Muscle layer of colon (tissue), 2 donors: ENCODE results near the gene PCBP3.
"Not testable (repeated sequence)": the region's sequence is repeated elsewhere in the genome, so short reads cannot be mapped to it uniquely, and the experiment has no call there.

Source experiments
- H3K27ac ChIP-seq: one replicate; pipeline ENCODE4 v1.7.0; 2013; ENCODE audit warnings: low read depth, mild to moderate bottlenecking, low read length, moderate library complexity
- H3K27me3 ChIP-seq, 2 donors: one replicate each; pipeline ENCODE4 v1.7.0; 2013; ENCODE audit warnings: low read length in 2 of 2, mild to moderate bottlenecking in 2 of 2; ENCODE audit not compliant: insufficient read depth in 2 of 2, control insufficient read depth in 1 of 2
- H3K36me3 ChIP-seq: one replicate; pipeline ENCODE4 v1.7.0; 2013; ENCODE audit warnings: mild to moderate bottlenecking, low read length; ENCODE audit not compliant: insufficient read depth
- H3K4me1 ChIP-seq: one replicate; pipeline ENCODE4 v1.7.0; 2013; ENCODE audit warnings: mild to moderate bottlenecking, low read length; ENCODE audit not compliant: insufficient read depth
- H3K4me3 ChIP-seq, 2 donors: one replicate each; pipeline ENCODE4 v1.7.0; 2013; ENCODE audit warnings: low read length in 2 of 2, low read depth in 1 of 2, mild to moderate bottlenecking in 1 of 2, moderate library complexity in 1 of 2
- H3K9ac ChIP-seq: one replicate; pipeline ENCODE4 v1.7.0; 2013; ENCODE audit warnings: low read length
- H3K9me3 ChIP-seq: one replicate; pipeline ENCODE4 v1.7.0; 2013; ENCODE audit warnings: mild to moderate bottlenecking, low read length
- donor health status: abdominal sarcoma.
- donor health status: Adenocarcinoma of cecum.

PCBP3 gene

GRCh38 chr21:45945066-45945867 lies 301.7 kb downstream of the PCBP3 start:
- Histone ChIP-seq H3K27me3 (no peaks in the 10 kb centered on the region), H3K27ac (no peak overlapping the region), H3K4me1 (peaks cover 5% of the 10 kb centered on the region), H3K4me3 (no peak overlapping the region), H3K9me3 (no peaks in the 10 kb centered on the region), H3K36me3 (no peaks in the 10 kb centered on the region), H3K9ac (no peak overlapping the region)

GRCh38 chr21:45945868-45946210 lies 302.3 kb downstream of the PCBP3 start:
- H3K4me1 ChIP-seq: peaks cover 11% of the 10 kb centered on the region
- no peaks in the 10 kb centered on the region for H3K9me3 ChIP-seq
- H3K36me3 ChIP-seq: no peaks in the 10 kb centered on the region
- H3K4me3 ChIP-seq: no peak overlapping the region
- no peak overlapping the region for H3K27ac ChIP-seq
- no peak overlapping the region for H3K9ac ChIP-seq
- no peaks in the 10 kb centered on the region for H3K27me3 ChIP-seq

- Histone ChIP-seq H3K27ac (no peak overlapping the region), H3K36me3 (no peaks in the 10 kb centered on the region), H3K4me1 (peaks cover 18% of the 10 kb centered on the region), H3K9ac (no peak overlapping the region), H3K27me3 (no peaks in the 10 kb centered on the region), H3K4me3 (no peak overlapping the region), H3K9me3 (no peaks in the 10 kb centered on the region)
Observed at GRCh38 chr21:45947296-45947695, 303.8 kb downstream of the PCBP3 start.

GRCh38 chr21:45947716-45948255 lies 304.3 kb downstream of the PCBP3 start:
- Histone ChIP-seq H3K36me3 (no peaks in the 10 kb centered on the region), H3K4me3 (no peak overlapping the region), H3K9me3 (no peaks in the 10 kb centered on the region), H3K27ac (no peak overlapping the region), H3K9ac (no peak overlapping the region), H3K4me1 (peaks cover 18% of the 10 kb centered on the region), H3K27me3 (no peaks in the 10 kb centered on the region)

- Histone ChIP-seq H3K36me3 (no peaks in the 10 kb centered on the region), H3K4me3 (no peak overlapping the region), H3K4me1 (peaks cover 27% of the 10 kb centered on the region), H3K27me3 (no peaks in the 10 kb centered on the region), H3K9me3 (no peaks in the 10 kb centered on the region), H3K27ac (no peak overlapping the region), H3K9ac (no peak overlapping the region)
Observed at GRCh38 chr21:45948576-45949141, 305.1 kb downstream of the PCBP3 start.

GRCh38 chr21:45949928-45950739 lies 306.6 kb downstream of the PCBP3 start:
- Histone ChIP-seq H3K27ac (peak overlapping the region; percentile 21), H3K36me3 (no peaks in the 10 kb centered on the region), H3K4me1 (peaks cover 36% of the 10 kb centered on the region), H3K9ac (no peak overlapping the region), H3K27me3 (no peaks in the 10 kb centered on the region), H3K4me3 (no peak overlapping the region), H3K9me3 (no peaks in the 10 kb centered on the region)

- Histone ChIP-seq H3K4me3 (no peak overlapping the region), H3K27me3 (no peaks in the 10 kb centered on the region), H3K9me3 (no peaks in the 10 kb centered on the region), H3K36me3 (no peaks in the 10 kb centered on the region), H3K4me1 (peaks cover 36% of the 10 kb centered on the region), H3K27ac (peak overlapping the region; percentile 72), H3K9ac (no peak overlapping the region)
Observed at GRCh38 chr21:45950740-45951515, 307.4 kb downstream of the PCBP3 start.

GRCh38 chr21:45951676-45952075 lies 308.2 kb downstream of the PCBP3 start:
- H3K9ac ChIP-seq: no peak overlapping the region
- H3K4me3 ChIP-seq: no peak overlapping the region
- no peaks in the 10 kb centered on the region for H3K9me3 ChIP-seq
- no peaks in the 10 kb centered on the region for H3K27me3 ChIP-seq
- H3K36me3 ChIP-seq: no peaks in the 10 kb centered on the region
- peak overlapping the region; percentile 72 for H3K27ac ChIP-seq
- H3K4me1 ChIP-seq: peaks cover 36% of the 10 kb centered on the region

GRCh38 chr21:45952527-45952926 lies 309.0 kb downstream of the PCBP3 start:
- not testable (repeated sequence) for H3K9ac ChIP-seq, H3K4me3 ChIP-seq, H3K9me3 ChIP-seq, H3K27me3 ChIP-seq, H3K36me3 ChIP-seq
- peak overlapping the region; percentile 81 for H3K27ac ChIP-seq
- peaks cover 36% of the 10 kb centered on the region for H3K4me1 ChIP-seq

- no peak overlapping the region for H3K4me3 ChIP-seq
- no peaks in the 10 kb centered on the region for H3K36me3 ChIP-seq
- peaks cover 36% of the 10 kb centered on the region for H3K4me1 ChIP-seq
- no peaks in the 10 kb centered on the region for H3K27me3 ChIP-seq
- H3K9ac ChIP-seq: no peak overlapping the region
- H3K27ac ChIP-seq: peak overlapping the region; percentile 81
- H3K9me3 ChIP-seq: no peaks in the 10 kb centered on the region
Observed at GRCh38 chr21:45952974-45953373, 309.4 kb downstream of the PCBP3 start.

- peak overlapping the region; percentile 58 for H3K9ac ChIP-seq
- H3K27ac ChIP-seq: peak overlapping the region; percentile 81
- no peaks in the 10 kb centered on the region for H3K36me3 ChIP-seq
- H3K4me3 ChIP-seq: no peak overlapping the region
- no peaks in the 10 kb centered on the region for H3K27me3 ChIP-seq
- H3K4me1 ChIP-seq: peaks cover 40% of the 10 kb centered on the region
- no peaks in the 10 kb centered on the region for H3K9me3 ChIP-seq
Observed at GRCh38 chr21:45954261-45954660, 310.7 kb downstream of the PCBP3 start.
